HepG2 (cell line): ENCODE measurements around the gene TIMM23. TPM values are rescaled to one million over a fixed set of nuclear protein-coding genes. Genes with fewer than 3 reads are reported as not detected.

ENCODE experiments used
- ELF3 ChIP-seq: IDR thresholded peaks from 2 replicates; pipeline ENCODE4 v1.6.1; 2016; ENCODE audit warnings: missing genetic modification reagents, missing compliant biosample characterization
- GTF3A ChIP-seq: sonication (generic); formaldehyde crosslinking; conservative IDR thresholded peaks from 2 replicates; pipeline ENCODE4 v1.4.0; 2020; ENCODE audit warnings: mild to moderate bottlenecking, missing genetic modification reagents
- HNF4G ChIP-seq, 2 experiments: sonication (generic) in 1 of 2; formaldehyde crosslinking in 1 of 2; IDR thresholded peaks; 2 replicates each; pipeline versions ENCODE4 v1.4.0 to v1.6.1; 2011 to 2020; ENCODE audit warnings: borderline replicate concordance in 2 of 2, low read depth in 2 of 2, mild to moderate bottlenecking in 2 of 2, low read length in 1 of 2, missing genetic modification reagents in 1 of 2, moderate library complexity in 1 of 2
- JUN ChIP-seq: sonication (generic); formaldehyde crosslinking; IDR thresholded peaks from 2 replicates; pipeline ENCODE4 v1.4.0; 2020; ENCODE audit warnings: mild to moderate bottlenecking, missing genetic modification reagents
- KLF12 ChIP-seq: sonication (generic); formaldehyde crosslinking; IDR thresholded peaks from 2 replicates; pipeline ENCODE4 v1.4.0; 2020; ENCODE audit warnings: missing genetic modification reagents, borderline replicate concordance
- LRRFIP1 ChIP-seq: sonication (generic); formaldehyde crosslinking; conservative IDR thresholded peaks from 2 replicates; pipeline ENCODE4 v1.4.0; 2020; ENCODE audit warnings: missing genetic modification reagents
- NCOA1 ChIP-seq: sonication (generic); formaldehyde crosslinking; IDR thresholded peaks from 2 replicates; pipeline ENCODE4 v1.9.0; 2021; ENCODE audit warnings: missing genetic modification reagents
- SKIL ChIP-seq: sonication (generic); formaldehyde crosslinking; IDR thresholded peaks from 2 replicates; pipeline ENCODE4 v1.8.0; 2022; ENCODE audit warnings: missing genetic modification reagents, mild to moderate bottlenecking, moderate library complexity, borderline replicate concordance
- SP5 ChIP-seq: IDR thresholded peaks from 2 replicates; pipeline ENCODE4 v1.6.1; 2016; ENCODE audit warnings: low read depth, borderline replicate concordance
- SRF ChIP-seq: IDR thresholded peaks from 2 replicates; pipeline ENCODE4 v1.6.1; 2011; ENCODE audit warnings: mild to moderate bottlenecking, low read depth, low read length, moderate library complexity
- SYNCRIP ChIP-seq: fragments of 200-400 bp; formaldehyde crosslinking; IDR thresholded peaks from 2 replicates; pipeline ENCODE4 v1.6.1; 2018; ENCODE audit warnings: mild to moderate bottlenecking, low read depth, low read length; ENCODE audit not compliant: insufficient read depth
- TCF7L2 ChIP-seq: IDR thresholded peaks from 2 replicates; pipeline ENCODE4 v1.6.1; 2011; ENCODE audit warnings: mild to moderate bottlenecking, low read depth, low read length, moderate library complexity
- YEATS4 ChIP-seq: sonication (generic); formaldehyde crosslinking; IDR thresholded peaks from 2 replicates; pipeline ENCODE4 v1.4.0; 2020; ENCODE audit warnings: missing genetic modification reagents, borderline replicate concordance
- ZEB1 ChIP-seq: IDR thresholded peaks from 2 replicates; pipeline ENCODE4 v1.6.1; 2012; ENCODE audit warnings: mild to moderate bottlenecking, low read depth, inconsistent platforms; ENCODE audit not compliant: insufficient replicate concordance
- ZNF101 ChIP-seq: sonication (generic); formaldehyde crosslinking; IDR thresholded peaks from 2 replicates; pipeline ENCODE4 v1.4.0; 2020; ENCODE audit warnings: mild to moderate bottlenecking, low read depth, missing genetic modification reagents, borderline replicate concordance
- ZNF230 ChIP-seq: sonication (generic); formaldehyde crosslinking; IDR thresholded peaks from 2 replicates; pipeline ENCODE4 v1.4.0; 2020; ENCODE audit warnings: mild to moderate bottlenecking, missing genetic modification reagents
- ZNF33A ChIP-seq: sonication (generic); formaldehyde crosslinking; IDR thresholded peaks from 2 replicates; pipeline ENCODE4 v1.5.1; 2020; ENCODE audit warnings: missing genetic modification reagents, mild to moderate bottlenecking, moderate library complexity, borderline replicate concordance
- ZNF496 ChIP-seq: sonication (generic); formaldehyde crosslinking; IDR thresholded peaks from 2 replicates; pipeline ENCODE4 v1.8.1; 2023; ENCODE audit warnings: mild to moderate bottlenecking, moderate library complexity, missing genetic modification reagents; ENCODE audit not compliant: insufficient replicate concordance
- ZNF572 ChIP-seq: sonication (generic); formaldehyde crosslinking; IDR thresholded peaks from 2 replicates; pipeline ENCODE4 v1.5.1; 2020; ENCODE audit warnings: mild to moderate bottlenecking, missing genetic modification reagents
- ZNF710 ChIP-seq: sonication (generic); formaldehyde crosslinking; IDR thresholded peaks from 2 replicates; pipeline ENCODE4 v1.5.0; 2020; ENCODE audit warnings: mild to moderate bottlenecking, missing genetic modification reagents, borderline replicate concordance
- ZNF784 ChIP-seq: sonication (generic); formaldehyde crosslinking; IDR thresholded peaks from 2 replicates; pipeline ENCODE4 v1.5.1; 2020; ENCODE audit warnings: missing genetic modification reagents, mild to moderate bottlenecking, borderline replicate concordance
- polyA plus RNA-seq, 8 experiments: library from polyadenylated mRNA; depleted of rRNA in 3 of 8; stranded (reverse) in 7 of 8; unstranded in 1 of 8; fragments of >200 nt; fragmentation: Illumina TruSeq in 4 of 8; extraction: Trizol in 4 of 8; gene quantifications; 2 replicates each; pipeline versions ENCODE4 v1.2.1 to v1.2.3, GENCODE V29; 2011 to 2016; ENCODE audit warnings: low read depth in 4 of 8, missing spikeins in 1 of 8, mixed read lengths in 1 of 8; ENCODE audit not compliant: insufficient read depth in 1 of 8
- total RNA-seq, 5 experiments: library from RNA; depleted of rRNA; stranded (reverse); fragments of >200 nt; fragmentation: Illumina TruSeq; extraction: Trizol; gene quantifications; 2 replicates each; pipeline ENCODE4 v1.2.3, GENCODE V29; 2016; ENCODE audit warnings: low read depth in 1 of 5

Gene TIMM23
- total and polyA plus RNA-seq, 2 of the 13 experiments (the other 11 are each of a cell fraction or from before 2014, with no cell fraction given) = 80.2 to 98.6 TPM

GRCh38 chr10:45997994-45998763 lies 25.9 kb downstream of the TIMM23 start (continued):
- peak; percentile 51; the same call in 1 of the 2 replicates for TF ChIP-seq SKIL (CRISPR knock-in tag)
- peak; percentile 80 for TF ChIP-seq SP5 (CRISPR knock-in tag)
- TF ChIP-seq ZNF784 = no peak
- TF ChIP-seq ZNF33A = no peak
- no peak for TF ChIP-seq ZNF101 (CRISPR knock-in tag)
- peak; percentile 97 for TF ChIP-seq SRF
- TF ChIP-seq SYNCRIP = no peak
- no peak; the same call in 1 of the 2 replicates for TF ChIP-seq ZNF230
- TF ChIP-seq ZNF496 (CRISPR knock-in tag) = no peak
- TF ChIP-seq GTF3A = no peak
- no peak for TF ChIP-seq ZNF572 (CRISPR knock-in tag)
- TF ChIP-seq HNF4G (IDR thresholded peaks at IDR 0.05; ENCODE audit: borderline replicate concordance, low read depth, low read length) = peak; percentile 84
- TF ChIP-seq HNF4G (CRISPR knock-in tag; IDR thresholded peaks at IDR 0.05; ENCODE audit: borderline replicate concordance, low read depth) = peak; percentile 28; the same call in 1 of the 2 replicates
- TF ChIP-seq LRRFIP1 (CRISPR knock-in tag) = no peak
- 0 out of 2 replicates have a peak, but pooled peaks have one; percentile 12 for TF ChIP-seq JUN (CRISPR knock-in tag)
- TF ChIP-seq YEATS4 = peak; percentile 76
- TF ChIP-seq ZEB1 = peak; percentile 66
- peak; percentile 40; the same call in 1 of the 2 replicates for TF ChIP-seq KLF12
- peak; percentile 73; the same call in 1 of the 2 replicates for TF ChIP-seq ZNF710 (CRISPR knock-in tag)
- peak; percentile 94 for TF ChIP-seq NCOA1
- TF ChIP-seq ELF3 (CRISPR knock-in tag) = peak; percentile 92
- TF ChIP-seq TCF7L2 = peak; percentile 78
